Measurements from ENCODE around the gene ACAN. TPM values are rescaled to one million over a fixed set of nuclear protein-coding genes. Genes with fewer than 3 reads are reported as not detected.

The ACAN gene
- polyA plus RNA-seq, 1 of the 3 experiments (the other 2 are of a cell fraction): not detected

DNA sequence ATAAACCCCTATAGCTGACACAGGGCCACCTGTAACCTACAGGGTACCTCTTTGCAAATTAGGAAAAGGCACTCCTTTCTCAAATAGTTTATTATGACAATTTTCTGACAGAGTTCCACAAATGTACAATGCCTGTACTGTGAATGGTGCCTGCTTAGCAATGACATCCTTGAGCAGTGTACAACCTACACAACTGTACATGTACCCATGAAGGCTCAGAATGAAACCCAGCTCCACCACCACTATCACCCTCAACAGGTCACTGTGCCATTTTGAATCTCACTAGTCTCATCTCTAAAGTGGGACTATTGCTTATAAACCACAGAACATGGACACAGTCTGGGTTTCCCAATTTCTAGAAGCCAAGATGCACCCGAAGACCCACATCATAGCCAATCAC is 102.9 kb downstream of the ACAN start:
- H3K9me3 ChIP-seq: no peaks in the 10 kb centered on the region
- no peak overlapping the region for H3K4me2 ChIP-seq
- H3K4me3 ChIP-seq (ENCODE audit: low read depth in 2 of 2, low read length in 1 of 2): no peak overlapping the region
- POLR2A ChIA-PET: no interaction called here
- no peak overlapping the region for H2AFZ ChIP-seq (ENCODE audit: low read depth)
- H3F3A ChIP-seq (replicated peaks; ENCODE audit: insufficient read depth): no peaks in the 10 kb centered on the region
- peaks cover 3 to 30% of the 10 kb centered on the region in 2 experiments for H3K36me3 ChIP-seq (replicated peaks in 1 of 2; ENCODE audit: control insufficient read depth in 1 of 2, insufficient read depth in 2 of 2, low read length in 1 of 2)
- TF ChIP-seq, protein P1, sequence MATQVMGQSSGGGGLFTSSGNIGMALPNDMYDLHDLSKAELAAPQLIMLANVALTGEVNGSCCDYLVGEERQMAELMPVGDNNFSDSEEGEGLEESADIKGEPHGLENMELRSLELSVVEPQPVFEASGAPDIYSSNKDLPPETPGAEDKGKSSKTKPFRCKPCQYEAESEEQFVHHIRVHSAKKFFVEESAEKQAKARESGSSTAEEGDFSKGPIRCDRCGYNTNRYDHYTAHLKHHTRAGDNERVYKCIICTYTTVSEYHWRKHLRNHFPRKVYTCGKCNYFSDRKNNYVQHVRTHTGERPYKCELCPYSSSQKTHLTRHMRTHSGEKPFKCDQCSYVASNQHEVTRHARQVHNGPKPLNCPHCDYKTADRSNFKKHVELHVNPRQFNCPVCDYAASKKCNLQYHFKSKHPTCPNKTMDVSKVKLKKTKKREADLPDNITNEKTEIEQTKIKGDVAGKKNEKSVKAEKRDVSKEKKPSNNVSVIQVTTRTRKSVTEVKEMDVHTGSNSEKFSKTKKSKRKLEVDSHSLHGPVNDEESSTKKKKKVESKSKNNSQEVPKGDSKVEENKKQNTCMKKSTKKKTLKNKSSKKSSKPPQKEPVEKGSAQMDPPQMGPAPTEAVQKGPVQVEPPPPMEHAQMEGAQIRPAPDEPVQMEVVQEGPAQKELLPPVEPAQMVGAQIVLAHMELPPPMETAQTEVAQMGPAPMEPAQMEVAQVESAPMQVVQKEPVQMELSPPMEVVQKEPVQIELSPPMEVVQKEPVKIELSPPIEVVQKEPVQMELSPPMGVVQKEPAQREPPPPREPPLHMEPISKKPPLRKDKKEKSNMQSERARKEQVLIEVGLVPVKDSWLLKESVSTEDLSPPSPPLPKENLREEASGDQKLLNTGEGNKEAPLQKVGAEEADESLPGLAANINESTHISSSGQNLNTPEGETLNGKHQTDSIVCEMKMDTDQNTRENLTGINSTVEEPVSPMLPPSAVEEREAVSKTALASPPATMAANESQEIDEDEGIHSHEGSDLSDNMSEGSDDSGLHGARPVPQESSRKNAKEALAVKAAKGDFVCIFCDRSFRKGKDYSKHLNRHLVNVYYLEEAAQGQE (IDR thresholded peaks at IDR 0.05; ENCODE audit: low read depth, low read length): no peak
- no peak for TF ChIP-seq GATA2 (CRISPR knock-in tag; IDR thresholded peaks at IDR 0.05)
- no peak for TF ChIP-seq TEAD4 (IDR thresholded peaks at IDR 0.05; ENCODE audit: borderline replicate concordance, insufficient read depth)
- TF ChIP-seq NRF1 (IDR thresholded peaks at IDR 0.05; ENCODE audit: low read depth, low read length): no peak
- H4K20me1 ChIP-seq (ENCODE audit: insufficient read depth): no peaks in the 10 kb centered on the region
- WGBS (ENCODE audit: low lambda C conversion rate): 100% methylated on average over 1 of the region's 1 CpG
- no peak for DNase-seq
- H3K9ac ChIP-seq: no peak overlapping the region
- H3K9me2 ChIP-seq: no peaks in the 10 kb centered on the region
- no peaks in the 10 kb centered on the region; a peak in 1 of 4 replicates for H3K4me1 ChIP-seq (ENCODE audit: control insufficient read depth in 1 of 2, insufficient read depth in 2 of 2, low read depth in 1 of 2, low read length in 1 of 2)
- no peak overlapping the region for H3K27ac ChIP-seq (ENCODE audit: low read depth in 2 of 2, low read length in 1 of 2)
- CTCF ChIA-PET: interaction anchor here (1.3 to 2.0 kb wide), 11 partner anchors 27 to 272 kb away, joined by 3 to 27 read pairs (median 10); no protein-coding TSS in a partner anchor
- H3K79me2 ChIP-seq (ENCODE audit: insufficient read depth): peaks cover 4% of the 10 kb centered on the region; the same call in 1 of the 2 replicates
- no peaks in the 10 kb centered on the region for H3K27me3 ChIP-seq (ENCODE audit: insufficient read depth)

DNA sequence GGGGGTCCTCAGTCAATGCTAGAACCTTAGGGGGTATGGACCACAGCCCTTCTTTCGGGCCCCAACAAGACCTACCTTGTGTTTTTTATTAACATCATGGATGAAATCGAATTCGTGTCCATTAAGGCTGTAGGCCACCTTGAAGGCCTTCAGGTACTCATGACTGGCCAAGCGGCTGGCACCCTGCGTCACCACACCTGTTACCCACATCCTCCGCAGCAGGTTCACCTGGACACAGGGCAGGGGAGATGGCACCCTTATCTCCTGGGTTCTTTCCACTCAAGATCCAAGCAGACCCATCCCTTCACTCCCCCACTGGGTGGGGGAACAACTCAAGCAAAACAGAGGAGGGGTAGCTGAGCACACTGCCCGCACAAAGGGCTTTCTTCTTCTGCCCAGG is 103.3 kb downstream of the ACAN start:
- H3K9me3 ChIP-seq: no peaks in the 10 kb centered on the region
- H4K20me1 ChIP-seq (ENCODE audit: insufficient read depth): no peaks in the 10 kb centered on the region
- DNase-seq: no peak
- H3K4me1 ChIP-seq (ENCODE audit: control insufficient read depth in 1 of 2, insufficient read depth in 2 of 2, low read depth in 1 of 2, low read length in 1 of 2): peaks cover 0 to 1% of the 10 kb centered on the region in 2 experiments; a peak in 2 of 4 replicates
- H3K9me2 ChIP-seq: no peaks in the 10 kb centered on the region
- no peak overlapping the region for H3K4me3 ChIP-seq (ENCODE audit: low read depth in 2 of 2, low read length in 1 of 2)
- H3K4me2 ChIP-seq: no peak overlapping the region
- peaks cover 3 to 30% of the 10 kb centered on the region in 2 experiments for H3K36me3 ChIP-seq (replicated peaks in 1 of 2; ENCODE audit: control insufficient read depth in 1 of 2, insufficient read depth in 2 of 2, low read length in 1 of 2)
- POLR2A ChIA-PET: no interaction called here
- H2AFZ ChIP-seq (ENCODE audit: low read depth): no peak overlapping the region
- H3K27me3 ChIP-seq (ENCODE audit: insufficient read depth): no peaks in the 10 kb centered on the region
- no peak overlapping the region for H3K27ac ChIP-seq (ENCODE audit: low read depth in 2 of 2, low read length in 1 of 2)
- TF ChIP-seq EZH2phosphoT487 (IDR thresholded peaks at IDR 0.05; ENCODE audit: borderline replicate concordance, low read depth) (no peak), YY1 (IDR thresholded peaks at IDR 0.05; ENCODE audit: low read depth) (no peak), NRF1 (IDR thresholded peaks at IDR 0.05; ENCODE audit: low read depth, low read length) (no peak), RFX5 (IDR thresholded peaks at IDR 0.05; ENCODE audit: low read length) (no peak), MXI1 (IDR thresholded peaks at IDR 0.05; ENCODE audit: low read depth, low read length) (no peak), TEAD4 (IDR thresholded peaks at IDR 0.05; ENCODE audit: borderline replicate concordance, insufficient read depth) (no peak), GABPA (IDR thresholded peaks at IDR 0.05; ENCODE audit: low read depth) (no peak), TAF1 (IDR thresholded peaks at IDR 0.05; ENCODE audit: borderline replicate concordance, low read depth, low read length) (no peak), CHD2 (IDR thresholded peaks at IDR 0.05; ENCODE audit: low read length, partially characterized antibody) (no peak), RXRA (IDR thresholded peaks at IDR 0.05; ENCODE audit: borderline replicate concordance, low read depth) (no peak), RCOR1 (IDR thresholded peaks at IDR 0.05; ENCODE audit: low read length) (no peak), EP300 (IDR thresholded peaks at IDR 0.05; ENCODE audit: borderline replicate concordance in 1 of 2, low read depth in 1 of 2, low read length in 1 of 2) (no peak), ELF1 (IDR thresholded peaks at IDR 0.05) (no peak)
- TF ChIP-seq, protein P2, sequence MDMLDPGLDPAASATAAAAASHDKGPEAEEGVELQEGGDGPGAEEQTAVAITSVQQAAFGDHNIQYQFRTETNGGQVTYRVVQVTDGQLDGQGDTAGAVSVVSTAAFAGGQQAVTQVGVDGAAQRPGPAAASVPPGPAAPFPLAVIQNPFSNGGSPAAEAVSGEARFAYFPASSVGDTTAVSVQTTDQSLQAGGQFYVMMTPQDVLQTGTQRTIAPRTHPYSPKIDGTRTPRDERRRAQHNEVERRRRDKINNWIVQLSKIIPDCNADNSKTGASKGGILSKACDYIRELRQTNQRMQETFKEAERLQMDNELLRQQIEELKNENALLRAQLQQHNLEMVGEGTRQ (IDR thresholded peaks at IDR 0.05; ENCODE audit: borderline replicate concordance, low read depth, low read length): no peak
- TF ChIP-seq, protein P3, sequence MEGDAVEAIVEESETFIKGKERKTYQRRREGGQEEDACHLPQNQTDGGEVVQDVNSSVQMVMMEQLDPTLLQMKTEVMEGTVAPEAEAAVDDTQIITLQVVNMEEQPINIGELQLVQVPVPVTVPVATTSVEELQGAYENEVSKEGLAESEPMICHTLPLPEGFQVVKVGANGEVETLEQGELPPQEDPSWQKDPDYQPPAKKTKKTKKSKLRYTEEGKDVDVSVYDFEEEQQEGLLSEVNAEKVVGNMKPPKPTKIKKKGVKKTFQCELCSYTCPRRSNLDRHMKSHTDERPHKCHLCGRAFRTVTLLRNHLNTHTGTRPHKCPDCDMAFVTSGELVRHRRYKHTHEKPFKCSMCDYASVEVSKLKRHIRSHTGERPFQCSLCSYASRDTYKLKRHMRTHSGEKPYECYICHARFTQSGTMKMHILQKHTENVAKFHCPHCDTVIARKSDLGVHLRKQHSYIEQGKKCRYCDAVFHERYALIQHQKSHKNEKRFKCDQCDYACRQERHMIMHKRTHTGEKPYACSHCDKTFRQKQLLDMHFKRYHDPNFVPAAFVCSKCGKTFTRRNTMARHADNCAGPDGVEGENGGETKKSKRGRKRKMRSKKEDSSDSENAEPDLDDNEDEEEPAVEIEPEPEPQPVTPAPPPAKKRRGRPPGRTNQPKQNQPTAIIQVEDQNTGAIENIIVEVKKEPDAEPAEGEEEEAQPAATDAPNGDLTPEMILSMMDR (IDR thresholded peaks at IDR 0.05): no peak
- TF ChIP-seq, protein P4, sequence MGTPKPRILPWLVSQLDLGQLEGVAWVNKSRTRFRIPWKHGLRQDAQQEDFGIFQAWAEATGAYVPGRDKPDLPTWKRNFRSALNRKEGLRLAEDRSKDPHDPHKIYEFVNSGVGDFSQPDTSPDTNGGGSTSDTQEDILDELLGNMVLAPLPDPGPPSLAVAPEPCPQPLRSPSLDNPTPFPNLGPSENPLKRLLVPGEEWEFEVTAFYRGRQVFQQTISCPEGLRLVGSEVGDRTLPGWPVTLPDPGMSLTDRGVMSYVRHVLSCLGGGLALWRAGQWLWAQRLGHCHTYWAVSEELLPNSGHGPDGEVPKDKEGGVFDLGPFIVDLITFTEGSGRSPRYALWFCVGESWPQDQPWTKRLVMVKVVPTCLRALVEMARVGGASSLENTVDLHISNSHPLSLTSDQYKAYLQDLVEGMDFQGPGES (IDR thresholded peaks at IDR 0.05; ENCODE audit: low read depth, low read length): no peak
- no peaks in the 10 kb centered on the region for H3F3A ChIP-seq (replicated peaks; ENCODE audit: insufficient read depth)
- CTCF ChIA-PET: interaction anchor here (2.9 kb wide), 1 partner anchor 271 kb away, joined by 15 read pairs; no protein-coding TSS in a partner anchor
- no peak overlapping the region for H3K9ac ChIP-seq
- WGBS (ENCODE audit: low lambda C conversion rate): 91% methylated on average over 7 of the region's 7 CpGs
- H3K79me2 ChIP-seq (ENCODE audit: insufficient read depth): peaks cover 5% of the 10 kb centered on the region; the same call in 1 of the 2 replicates

All from SK-N-SH (cell line).